ENCODE data around the gene KCMF1. TPM values are rescaled to one million over a fixed set of nuclear protein-coding genes. Genes with fewer than 3 reads are reported as not detected.

The KCMF1 gene
- total RNA-seq, 1 experiment from 2014 or later: 73.6 TPM

- H3K79me2 ChIP-seq (ENCODE audit: low read length): peaks cover 96% of the 10 kb centered on the region
Observed at GRCh38 chr2:85012431-85012830, 41.5 kb downstream of the KCMF1 start.

GRCh38 chr2:85012855-85013254 is 41.9 kb downstream of the KCMF1 start:
- H3K9me2 ChIP-seq (replicated peaks; ENCODE audit: low read length): no peaks in the 10 kb centered on the region
- ChIA-PET CTCF (interaction anchor here (1.0 kb wide), 1 partner anchor 87 kb away, joined by 5 read pairs; no protein-coding TSS in a partner anchor), POLR2A (ENCODE audit: unreplicated experiment) (no interaction called here)
- H3K4me2 ChIP-seq (ENCODE audit: low read length): no peak overlapping the region
- no peak overlapping the region for H3K4me3 ChIP-seq (ENCODE audit: low read length)
- H3K79me2 ChIP-seq (ENCODE audit: low read length): peaks cover 96% of the 10 kb centered on the region
- H3K27ac ChIP-seq (ENCODE audit: low read length): no peak overlapping the region
- H3K9ac ChIP-seq (ENCODE audit: low read length): no peak overlapping the region
- TF ChIP-seq CTCF (conservative IDR thresholded peaks at IDR 0.05; ENCODE audit: low read depth, low read length): no peak
- no peak for TF ChIP-seq EZH2phosphoT487 (IDR thresholded peaks at IDR 0.05; ENCODE audit: borderline replicate concordance, low read length)
- TF ChIP-seq EZH2 (IDR thresholded peaks at IDR 0.05; ENCODE audit: low read length, unreplicated experiment): no peak
- no peak for ATAC-seq
- peaks cover 18% of the 10 kb centered on the region; the same call in 1 of the 2 replicates for H4K20me1 ChIP-seq (ENCODE audit: low read length)
- H3F3A ChIP-seq (ENCODE audit: low read length, unreplicated experiment): peaks cover 11% of the 10 kb centered on the region
- H3K9me3 ChIP-seq (ENCODE audit: low read length): no peaks in the 10 kb centered on the region
- H3K27me3 ChIP-seq (ENCODE audit: low read length): no peaks in the 10 kb centered on the region
- intact Hi-C loops (cut with micrococcal nuclease): no loop called here
- no peak for DNase-seq
- H2AFZ ChIP-seq (ENCODE audit: low read length): no peak overlapping the region
- H3K36me3 ChIP-seq (ENCODE audit: low read depth, low read length): peaks cover 18% of the 10 kb centered on the region
- no TSS peak for BruUV-seq (replicated peaks)
- H3K4me1 ChIP-seq (ENCODE audit: insufficient read depth, low read length): peaks cover 28% of the 10 kb centered on the region

More at GRCh38 chr2:85012431-85012830, 41.5 kb downstream of the KCMF1 start:
- Histone ChIP-seq H4K20me1 (ENCODE audit: low read length) (peaks cover 18% of the 10 kb centered on the region; the same call in 1 of the 2 replicates), H3K27me3 (ENCODE audit: low read length) (no peaks in the 10 kb centered on the region), H3K4me2 (ENCODE audit: low read length) (no peak overlapping the region), H3K9me2 (replicated peaks; ENCODE audit: low read length) (no peaks in the 10 kb centered on the region), H3K4me1 (ENCODE audit: insufficient read depth, low read length) (peaks cover 25% of the 10 kb centered on the region), H3F3A (ENCODE audit: low read length, unreplicated experiment) (peaks cover 6% of the 10 kb centered on the region), H3K36me3 (ENCODE audit: low read depth, low read length) (peaks cover 22% of the 10 kb centered on the region), H2AFZ (ENCODE audit: low read length) (no peak overlapping the region), H3K9me3 (ENCODE audit: low read length) (no peaks in the 10 kb centered on the region), H3K9ac (ENCODE audit: low read length) (no peak overlapping the region), H3K27ac (ENCODE audit: low read length) (no peak overlapping the region), H3K4me3 (ENCODE audit: low read length) (no peak overlapping the region)
- TF ChIP-seq CTCF (conservative IDR thresholded peaks at IDR 0.05; ENCODE audit: low read depth, low read length) (no peak), EZH2 (IDR thresholded peaks at IDR 0.05; ENCODE audit: low read length, unreplicated experiment) (no peak)
- DNase-seq: no peak
- intact Hi-C loops (cut with micrococcal nuclease): no loop called here
- BruUV-seq (replicated peaks): no TSS peak
- no peak for ATAC-seq
- CTCF ChIA-PET: no interaction called here
- POLR2A ChIA-PET (ENCODE audit: unreplicated experiment): interaction anchor here (0.6 kb wide), 1 partner anchor 41 kb away, joined by 5 read pairs; the partner anchor contains the start of gene KCMF1

All from PC-3 (cell line).